Measurements from ENCODE around the gene VSTM5.

GRCh38 chr11:93832780-93833179, 17.6 kb downstream of the VSTM5 start:
- TF ChIP-seq, protein P1, sequence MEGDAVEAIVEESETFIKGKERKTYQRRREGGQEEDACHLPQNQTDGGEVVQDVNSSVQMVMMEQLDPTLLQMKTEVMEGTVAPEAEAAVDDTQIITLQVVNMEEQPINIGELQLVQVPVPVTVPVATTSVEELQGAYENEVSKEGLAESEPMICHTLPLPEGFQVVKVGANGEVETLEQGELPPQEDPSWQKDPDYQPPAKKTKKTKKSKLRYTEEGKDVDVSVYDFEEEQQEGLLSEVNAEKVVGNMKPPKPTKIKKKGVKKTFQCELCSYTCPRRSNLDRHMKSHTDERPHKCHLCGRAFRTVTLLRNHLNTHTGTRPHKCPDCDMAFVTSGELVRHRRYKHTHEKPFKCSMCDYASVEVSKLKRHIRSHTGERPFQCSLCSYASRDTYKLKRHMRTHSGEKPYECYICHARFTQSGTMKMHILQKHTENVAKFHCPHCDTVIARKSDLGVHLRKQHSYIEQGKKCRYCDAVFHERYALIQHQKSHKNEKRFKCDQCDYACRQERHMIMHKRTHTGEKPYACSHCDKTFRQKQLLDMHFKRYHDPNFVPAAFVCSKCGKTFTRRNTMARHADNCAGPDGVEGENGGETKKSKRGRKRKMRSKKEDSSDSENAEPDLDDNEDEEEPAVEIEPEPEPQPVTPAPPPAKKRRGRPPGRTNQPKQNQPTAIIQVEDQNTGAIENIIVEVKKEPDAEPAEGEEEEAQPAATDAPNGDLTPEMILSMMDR (conservative IDR thresholded peaks at IDR 0.05): no peak
- TF ChIP-seq ZFX (IDR thresholded peaks at IDR 0.05): no peak
